Stimulated activated CD8-positive, alpha-beta memory T cell treated with anti-CD3 and anti-CD28 coated beads, Interleukin-12 subunit alpha, Interleukin-12 subunit beta, amount 100 ng/mL, for 1 hour (primary cell): ENCODE data around the gene PHTF2.
"Not testable (repeated sequence)": the region's sequence is repeated elsewhere in the genome, so short reads cannot be mapped to it uniquely, and the experiment has no call there.

Source experiments
- DNase-seq: peaks from one replicate; pipeline ENCODE4 v3.0.0-alpha.2; 2020; ENCODE audit warnings: low read depth

PHTF2 gene

GRCh38 chr7:77830649-77831355, 32.2 kb downstream of the PHTF2 start:
- no peak for DNase-seq

DNA sequence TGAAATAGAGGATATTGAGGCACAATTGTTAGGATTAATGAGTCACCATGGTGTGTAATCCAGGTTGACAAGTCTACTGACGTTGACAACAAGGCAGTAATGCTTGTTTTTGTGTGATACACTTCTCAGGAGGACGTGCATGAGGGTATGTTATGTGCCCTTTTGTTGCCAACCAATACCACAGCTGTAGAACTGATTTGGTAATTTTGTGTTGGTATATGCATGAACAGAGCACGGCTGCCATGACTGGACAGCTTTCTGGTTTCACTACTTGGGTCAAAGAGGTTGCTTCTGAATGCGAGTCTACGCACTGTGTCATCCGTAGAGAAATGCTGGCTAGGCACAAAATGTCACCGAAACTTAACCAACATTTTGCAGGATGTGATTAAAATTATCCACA, 32.9 kb downstream of the PHTF2 start:
- DNase-seq, result no peak

DNA sequence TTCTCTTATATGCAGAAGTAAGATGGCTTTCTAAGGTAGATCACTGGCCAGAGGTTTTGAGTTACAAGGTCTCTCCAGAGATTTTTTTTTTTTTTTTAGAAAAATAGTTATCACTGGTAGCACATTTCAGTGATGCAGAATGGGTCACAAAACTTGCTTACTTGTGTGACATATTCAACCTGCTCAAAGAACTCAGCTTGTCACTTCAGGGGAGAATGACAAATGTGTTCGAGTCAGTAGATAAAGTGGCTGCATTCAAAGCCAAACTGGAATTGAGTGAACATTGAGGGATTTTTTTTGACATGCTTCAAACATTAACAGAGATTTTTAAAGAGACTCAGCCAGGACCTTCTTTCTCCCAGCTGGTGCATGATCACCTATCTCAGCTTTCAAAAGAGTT, 33.4 kb downstream of the PHTF2 start:
- no peak for DNase-seq

GRCh38 chr7:77833136-77833535, 34.6 kb downstream of the PHTF2 start:
- no peak for DNase-seq

DNA sequence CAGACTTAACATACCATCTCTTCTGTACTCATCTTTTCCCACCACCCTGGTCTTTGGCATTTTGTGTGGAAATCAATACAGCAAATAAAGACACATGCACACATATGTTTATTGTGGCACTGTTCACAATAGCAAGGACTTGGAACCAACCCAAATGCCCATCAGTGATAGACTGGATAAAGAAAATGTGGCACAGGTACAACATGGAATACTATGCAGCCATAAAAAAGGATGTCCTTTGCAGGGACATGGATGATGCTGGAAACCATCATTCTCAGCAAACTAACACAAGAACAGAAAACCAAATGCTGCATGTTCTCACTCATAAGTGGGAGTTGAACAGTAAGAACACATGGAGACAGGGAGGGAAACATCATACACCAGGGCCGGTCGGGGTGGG, 37.9 kb downstream of the PHTF2 start:
- DNase-seq, result not testable (repeated sequence)

DNA sequence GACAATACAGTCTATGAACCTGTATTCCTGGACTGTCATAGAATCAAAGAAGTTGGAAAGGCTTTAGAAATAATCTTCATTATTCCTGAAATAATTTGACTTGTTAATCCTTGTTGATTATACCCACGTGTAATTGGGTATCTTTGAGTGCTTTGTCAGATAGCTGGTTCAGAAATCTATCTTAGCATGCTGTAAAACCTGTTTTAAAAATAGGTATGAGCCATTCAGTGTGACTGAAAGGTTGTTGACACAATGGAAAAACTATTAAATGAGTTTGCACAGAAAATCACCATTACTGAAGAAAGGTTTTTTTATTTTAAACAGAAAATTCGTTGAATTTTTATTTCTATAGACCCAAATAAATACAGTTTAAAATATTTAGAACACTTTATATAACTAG, 38.7 kb downstream of the PHTF2 start:
- DNase-seq, result no peak

GRCh38 chr7:77837966-77838365, 39.4 kb downstream of the PHTF2 start:
- no peak for DNase-seq

- DNase-seq, result no peak
Measured at GRCh38 chr7:77838929-77839491, 40.4 kb downstream of the PHTF2 start.

DNA sequence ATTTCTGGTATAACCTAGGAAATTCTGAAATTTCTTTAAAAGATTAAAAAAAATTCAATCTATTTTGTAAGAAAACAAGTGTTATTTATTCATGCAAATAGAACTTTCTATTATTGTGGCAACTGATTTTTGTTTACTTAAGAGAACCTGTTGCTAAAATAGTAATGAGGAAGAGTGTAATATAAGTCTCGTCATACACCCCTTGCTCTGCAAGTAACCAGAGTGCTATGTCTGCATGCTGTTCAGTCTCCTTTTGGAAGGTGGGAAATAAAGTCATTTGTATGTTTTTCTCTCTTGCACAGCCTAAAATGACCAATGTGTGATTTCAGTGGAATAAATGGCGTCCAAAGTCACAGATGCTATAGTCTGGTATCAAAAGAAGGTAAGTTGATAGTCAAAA, 41.3 kb downstream of the PHTF2 start:
- no peak for DNase-seq

DNA sequence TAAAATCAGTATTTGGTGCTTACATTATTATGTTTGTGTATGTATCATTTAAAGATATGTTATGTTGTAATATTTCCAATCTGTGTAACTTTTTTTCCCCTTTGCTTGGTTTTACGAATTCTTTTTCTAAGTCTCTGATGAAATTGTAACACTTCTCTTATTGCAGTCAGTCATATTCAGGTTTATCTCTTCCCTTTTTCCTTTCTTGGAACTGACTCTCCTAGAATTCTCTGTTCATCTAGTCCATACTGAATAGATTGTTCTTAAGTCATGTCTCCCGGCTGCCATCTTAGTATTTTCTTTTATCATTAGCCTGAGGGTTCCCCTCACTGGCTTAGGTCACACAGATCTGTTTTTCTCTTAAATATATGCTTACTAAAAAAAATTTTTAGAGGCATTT, 44.6 kb downstream of the PHTF2 start:
- DNase-seq, result no peak

DNA sequence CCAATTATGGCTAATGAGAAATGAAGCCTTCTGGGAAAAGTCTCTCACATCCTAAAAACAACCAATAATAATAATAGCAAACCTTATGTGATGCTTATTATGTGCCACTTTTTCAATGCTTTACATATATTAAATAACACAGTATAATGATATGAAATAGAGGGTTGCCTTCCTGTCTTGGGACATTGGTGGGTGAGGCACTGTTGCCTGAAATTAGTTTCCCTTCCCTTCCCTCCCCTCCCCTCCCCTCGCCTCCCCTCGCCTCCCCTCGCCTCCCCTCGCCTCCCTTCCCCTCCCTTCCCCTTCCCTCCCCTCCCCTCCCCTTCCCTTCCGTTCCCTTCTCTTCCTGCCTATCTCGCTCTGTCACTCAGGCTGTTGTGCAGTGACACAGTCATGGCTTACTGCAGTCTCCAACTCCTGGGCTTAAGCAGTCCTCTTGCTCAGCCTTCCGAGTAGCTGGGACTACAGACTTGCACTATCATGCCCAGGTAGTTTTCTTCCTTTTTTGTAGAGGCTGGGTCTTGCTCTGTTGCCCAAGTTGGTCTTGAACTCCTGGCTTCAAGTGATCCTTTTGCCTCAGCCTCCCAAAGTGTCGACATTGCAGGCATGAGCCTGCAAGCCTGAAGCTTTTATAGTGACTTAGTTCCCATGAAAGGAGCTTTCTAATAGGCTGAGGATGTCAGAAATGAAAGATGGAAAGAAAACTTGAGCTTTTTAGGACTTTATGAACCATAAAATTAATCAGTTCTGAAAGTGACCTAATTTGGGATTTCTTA, 47.9 kb downstream of the PHTF2 start:
- DNase-seq, result no peak

- DNase-seq, result no peak
Measured at GRCh38 chr7:77855371-77856083, 57.0 kb downstream of the PHTF2 start.

DNA sequence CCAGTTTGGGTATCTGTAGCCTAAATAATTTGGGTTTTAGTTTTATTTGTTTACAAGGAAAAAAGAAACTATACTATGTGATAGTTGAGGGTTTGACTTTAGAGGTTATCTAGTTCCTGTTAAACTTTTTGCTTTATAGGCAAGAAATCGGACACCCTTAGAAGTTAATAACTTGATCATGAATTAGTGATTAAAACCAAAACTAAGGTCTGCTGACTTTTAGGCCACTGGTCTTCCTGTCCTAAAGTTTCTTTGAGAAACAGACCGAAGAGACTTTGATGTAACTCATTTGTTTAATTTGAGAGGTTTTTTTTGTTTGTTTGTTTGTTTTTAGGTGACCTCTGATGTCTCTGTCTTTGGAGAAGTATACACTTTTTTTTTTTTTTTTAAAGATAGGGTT, 59.7 kb downstream of the PHTF2 start:
- DNase-seq, result no peak

DNA sequence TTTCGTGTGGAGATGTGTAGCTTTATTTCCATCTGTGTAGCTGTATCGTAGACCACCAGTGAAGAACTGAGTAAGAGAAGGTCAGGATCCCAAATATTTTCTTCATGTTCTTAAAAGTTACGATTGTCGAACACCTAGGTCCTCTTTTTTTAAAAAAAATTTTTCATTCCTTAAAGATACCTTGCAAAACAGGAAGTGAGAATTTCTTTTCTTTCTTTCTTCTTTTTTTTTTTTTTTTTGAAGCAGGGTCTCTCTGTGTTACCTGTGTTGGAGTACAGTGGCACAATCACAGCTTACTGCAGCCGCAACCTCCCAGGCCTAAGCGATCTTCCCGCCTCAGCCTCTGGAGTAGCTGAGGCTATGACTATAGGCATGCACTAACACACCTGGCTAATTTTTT, 60.8 kb downstream of the PHTF2 start:
- DNase-seq, result no peak

DNA sequence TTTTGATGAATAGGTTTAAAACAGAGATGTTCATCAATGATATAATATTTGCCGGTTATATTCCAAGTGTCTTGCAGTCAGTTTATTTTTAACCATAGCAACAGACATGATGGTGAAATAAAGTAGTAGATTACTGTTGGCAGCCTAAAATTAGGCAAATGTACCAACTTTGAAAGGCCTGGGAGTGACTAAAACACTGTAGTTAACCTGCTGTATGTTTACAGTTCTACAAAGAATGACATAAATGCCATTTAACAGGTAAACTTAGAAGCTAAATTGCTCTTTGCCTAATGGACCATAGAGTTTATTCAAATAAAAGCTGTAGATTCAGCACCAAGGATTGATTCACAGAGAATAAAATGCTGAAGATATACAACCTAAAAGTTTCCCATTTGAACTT, 64.1 kb downstream of the PHTF2 start:
- DNase-seq, result no peak

- no peak for DNase-seq
Measured at GRCh38 chr7:77863860-77864259, 65.3 kb downstream of the PHTF2 start.

GRCh38 chr7:77866370-77866769, 67.8 kb downstream of the PHTF2 start:
- DNase-seq, result no peak

GRCh38 chr7:77866786-77867536, 68.4 kb downstream of the PHTF2 start:
- no peak for DNase-seq

GRCh38 chr7:77867537-77867865, 68.9 kb downstream of the PHTF2 start:
- no peak for DNase-seq

- not testable (repeated sequence) for DNase-seq
Measured at GRCh38 chr7:77872256-77872655, 73.7 kb downstream of the PHTF2 start.

GRCh38 chr7:77873416-77874327, 75.1 kb downstream of the PHTF2 start:
- DNase-seq, result not testable (repeated sequence)
